HEK293T (cell line): ENCODE measurements around the gene FAM217A.
"Not testable (repeated sequence)": the region's sequence is repeated elsewhere in the genome, so short reads cannot be mapped to it uniquely, and the experiment has no call there.

Experiments used
- CTCF ChIA-PET: fragments of 350-600 bp; formaldehyde crosslinking; extraction: SDS; loops from one replicate; lab custom pipeline; 2021; ENCODE audit warnings: antibody characterized with exemption, inconsistent platforms; lab: Yijun Ruan, JAX
- POLR2A ChIA-PET: fragments of 350-600 bp; formaldehyde crosslinking; extraction: SDS; loops from one replicate; lab custom pipeline; 2020; ENCODE audit warnings: antibody characterized with exemption, inconsistent platforms; lab: Yijun Ruan, JAX
- DNase-seq: peaks from one replicate; pipeline ENCODE4 v3.0.0; 2012; ENCODE audit warnings: mixed read lengths; ENCODE audit errors: extremely low spot score
- ARNT ChIP-seq: fragments of 450-650 bp; IDR thresholded peaks from 2 replicates; pipeline ENCODE4 v1.6.1; 2017; ENCODE audit warnings: mild to moderate bottlenecking
- BHLHE40 ChIP-seq: fragments of 450-650 bp; IDR thresholded peaks from 2 replicates; pipeline ENCODE4 v1.6.1; 2016; ENCODE audit warnings: mild to moderate bottlenecking, moderate library complexity, borderline replicate concordance
- CTBP1 ChIP-seq: fragments of 450-650 bp; IDR thresholded peaks from 2 replicates; pipeline ENCODE4 v1.6.1; 2016; ENCODE audit warnings: borderline replicate concordance
- ELF4 ChIP-seq: fragments of 450-650 bp; IDR thresholded peaks from 2 replicates; pipeline ENCODE4 v1.6.1; 2017; ENCODE audit warnings: antibody characterized with exemption
- FOXA1 ChIP-seq: fragments of 450-650 bp; IDR thresholded peaks from 2 replicates; pipeline ENCODE4 v1.6.1; 2016; ENCODE audit warnings: mild to moderate bottlenecking
- FOXK2 ChIP-seq: fragments of 450-650 bp; IDR thresholded peaks from 2 replicates; pipeline ENCODE4 v1.6.1; 2016; ENCODE audit warnings: mild to moderate bottlenecking
- FOXM1 ChIP-seq: fragments of 450-650 bp; IDR thresholded peaks from 2 replicates; pipeline ENCODE4 v1.6.1; 2017; ENCODE audit warnings: mild to moderate bottlenecking, borderline replicate concordance
- HDGF ChIP-seq: fragments of 450-650 bp; IDR thresholded peaks from 2 replicates; pipeline ENCODE4 v1.6.1; 2017; ENCODE audit warnings: antibody characterized with exemption, borderline replicate concordance
- L3MBTL2 ChIP-seq: fragments of 450-650 bp; conservative IDR thresholded peaks from 2 replicates; pipeline ENCODE4 v1.6.1; 2016; ENCODE audit warnings: mild to moderate bottlenecking
- LEF1 ChIP-seq: fragments of 450-650 bp; IDR thresholded peaks from 2 replicates; pipeline ENCODE4 v1.6.1; 2017; ENCODE audit warnings: mild to moderate bottlenecking, borderline replicate concordance
- NFRKB ChIP-seq: fragments of 450-650 bp; IDR thresholded peaks from 2 replicates; pipeline ENCODE4 v1.6.1; 2016; ENCODE audit warnings: mild to moderate bottlenecking, moderate library complexity
- PKNOX1 ChIP-seq: fragments of 450-650 bp; IDR thresholded peaks from 2 replicates; pipeline ENCODE4 v1.6.1; 2016
- SP1 ChIP-seq: fragments of 450-650 bp; IDR thresholded peaks from 2 replicates; pipeline ENCODE4 v1.6.1; 2017
- SUZ12 ChIP-seq: fragments of 450-650 bp; IDR thresholded peaks from 2 replicates; pipeline ENCODE4 v1.6.1; 2016; ENCODE audit warnings: mild to moderate bottlenecking
- TARDBP ChIP-seq: fragments of 450-650 bp; IDR thresholded peaks from 2 replicates; pipeline ENCODE4 v1.6.1; 2016
- ZNF384 ChIP-seq: fragments of 450-650 bp; IDR thresholded peaks from 2 replicates; pipeline ENCODE4 v1.6.1; 2016

FAM217A gene

GRCh38 chr6:4124351-4124750 is 45.4 kb upstream of the FAM217A start:
- ChIA-PET CTCF (no interaction called here), POLR2A (no interaction called here)
- TF ChIP-seq SP1: no peak
- no peak for TF ChIP-seq FOXK2
- no peak for TF ChIP-seq ELF4
- TF ChIP-seq ARNT: no peak
- TF ChIP-seq ZNF384: no peak
- no peak for TF ChIP-seq TARDBP
- no peak for TF ChIP-seq FOXA1
- no peak for TF ChIP-seq SUZ12
- TF ChIP-seq HDGF: no peak
- no peak for TF ChIP-seq CTBP1
- no peak for DNase-seq

- ChIA-PET POLR2A (no interaction called here), CTCF (no interaction called here)
- no peak for DNase-seq
- TF ChIP-seq ELF4 (no peak), FOXM1 (no peak)
Measured at GRCh38 chr6:4115741-4116140, 36.8 kb upstream of the FAM217A start.

GRCh38 chr6:4114123-4114522 is 35.2 kb upstream of the FAM217A start:
- no peak for TF ChIP-seq FOXA1
- no peak for TF ChIP-seq L3MBTL2
- TF ChIP-seq CTBP1: no peak
- no peak for TF ChIP-seq FOXK2
- TF ChIP-seq NFRKB: no peak
- TF ChIP-seq LEF1: no peak
- TF ChIP-seq FOXM1: no peak
- no peak for TF ChIP-seq SUZ12
- no peak for TF ChIP-seq PKNOX1
- no peak for TF ChIP-seq BHLHE40
- no peak for TF ChIP-seq SP1
- no peak for TF ChIP-seq ELF4
- no peak for TF ChIP-seq TARDBP
- ChIA-PET CTCF (no interaction called here), POLR2A (no interaction called here)
- DNase-seq: no peak

GRCh38 chr6:4113649-4114048 is 34.7 kb upstream of the FAM217A start:
- ChIA-PET POLR2A (no interaction called here), CTCF (no interaction called here)
- DNase-seq: no peak

GRCh38 chr6:4112366-4112765 is 33.4 kb upstream of the FAM217A start:
- DNase-seq: no peak
- POLR2A ChIA-PET: interaction anchor here (1.0 kb wide), 1 partner anchor 91 kb away, joined by 3 read pairs; a partner anchor contains a TSS
- CTCF ChIA-PET: no interaction called here
- no peak for TF ChIP-seq TARDBP

More at GRCh38 chr6:4113649-4114048, 34.7 kb upstream of the FAM217A start:
- TF ChIP-seq SP1 (no peak), FOXK2 (no peak), L3MBTL2 (no peak), SUZ12 (no peak), CTBP1 (no peak), PKNOX1 (no peak), ELF4 (no peak), HDGF (no peak), BHLHE40 (no peak), NFRKB (no peak), ARNT (no peak), FOXA1 (no peak)

GRCh38 chr6:4109363-4109815 is 30.5 kb upstream of the FAM217A start:
- peak; percentile 31; the same call in 1 of the 2 replicates for TF ChIP-seq PKNOX1
- DNase-seq, CTCF ChIA-PET, POLR2A ChIA-PET: not testable (repeated sequence)

- no peak for TF ChIP-seq SUZ12
- TF ChIP-seq L3MBTL2: no peak
- no peak for TF ChIP-seq SP1
- no peak for TF ChIP-seq TARDBP
- no peak for TF ChIP-seq ELF4
- no peak for TF ChIP-seq ARNT
- no peak for TF ChIP-seq BHLHE40
- TF ChIP-seq PKNOX1: no peak
- no peak for TF ChIP-seq FOXK2
- TF ChIP-seq ZNF384: no peak
- no peak for TF ChIP-seq CTBP1
- no peak for TF ChIP-seq NFRKB
- DNase-seq: no peak
- POLR2A ChIA-PET: no interaction called here
- CTCF ChIA-PET: interaction anchor here (1.0 kb wide), 1 partner anchor 47 kb away, joined by 5 read pairs; no protein-coding TSS in a partner anchor
Measured at GRCh38 chr6:4108561-4109093, 29.7 kb upstream of the FAM217A start.
